H9 (cell line): ENCODE measurements around the gene STK32B. TPM values are rescaled to one million over a fixed set of nuclear protein-coding genes. Genes with fewer than 3 reads are reported as not detected.
A peak's percentile ranks its signal among the peaks of the same experiment; 100 is the strongest.

Experiments
- DNase-seq: peaks from one replicate; pipeline ENCODE4 v3.0.0-alpha.2; 2017
- H2AFZ ChIP-seq: one replicate; pipeline ENCODE4 v1.6.1; 2013; ENCODE audit warnings: mild to moderate bottlenecking, low read length, control low read depth, moderate library complexity
- H2AK5ac ChIP-seq: 2 replicates; pipeline ENCODE4 v1.6.1; 2013; ENCODE audit warnings: low read length, control low read depth, mixed read lengths; ENCODE audit not compliant: insufficient read length
- H2BK120ac ChIP-seq: one replicate; pipeline ENCODE4 v1.6.1; 2013; ENCODE audit warnings: low read depth, mild to moderate bottlenecking, low read length, control low read depth, inconsistent platforms; ENCODE audit not compliant: poor library complexity, severe bottlenecking
- H2BK12ac ChIP-seq: 2 replicates; pipeline ENCODE4 v1.6.1; 2013; ENCODE audit warnings: low read length, control low read depth, mixed read lengths, low read depth; ENCODE audit not compliant: insufficient read length
- H2BK15ac ChIP-seq: 2 replicates; pipeline ENCODE4 v1.6.1; 2013; ENCODE audit warnings: low read depth, low read length, control low read depth
- H2BK20ac ChIP-seq: one replicate; pipeline ENCODE4 v1.6.1; 2013; ENCODE audit warnings: low read depth, mild to moderate bottlenecking, low read length, control low read depth, inconsistent platforms; ENCODE audit not compliant: poor library complexity, severe bottlenecking
- H2BK5ac ChIP-seq: 2 replicates; pipeline ENCODE4 v1.6.1; 2013; ENCODE audit warnings: low read length, control low read depth, mixed read lengths; ENCODE audit not compliant: insufficient read length
- H3K14ac ChIP-seq: 2 replicates; pipeline ENCODE4 v1.6.1; 2013; ENCODE audit warnings: low read length, control low read depth; ENCODE audit not compliant: insufficient read depth
- H3K18ac ChIP-seq: 2 replicates; pipeline ENCODE4 v1.6.1; 2013; ENCODE audit warnings: low read depth, mild to moderate bottlenecking, mixed read lengths, low read length, control low read depth; ENCODE audit not compliant: insufficient read length
- H3K23ac ChIP-seq: 2 replicates; pipeline ENCODE4 v1.6.1; 2013; ENCODE audit warnings: low read length, control low read depth, mixed read lengths, low read depth; ENCODE audit not compliant: insufficient read length
- H3K23me2 ChIP-seq: 2 replicates; pipeline ENCODE4 v1.6.1; 2013; ENCODE audit warnings: low read depth, mild to moderate bottlenecking, mixed read lengths, low read length, control low read depth; ENCODE audit not compliant: insufficient read length, poor library complexity, severe bottlenecking
- H3K27ac ChIP-seq: 2 replicates; pipeline ENCODE4 v1.5.1; 2013; ENCODE audit warnings: low read length, control low read depth, mixed read lengths, low read depth; ENCODE audit not compliant: insufficient read length
- H3K27me3 ChIP-seq: 2 replicates; pipeline ENCODE4 v1.6.1; 2013; ENCODE audit warnings: low read length, control low read depth, inconsistent platforms; ENCODE audit not compliant: insufficient read depth
- H3K4ac ChIP-seq: 2 replicates; pipeline ENCODE4 v1.6.1; 2013; ENCODE audit warnings: low read depth, mild to moderate bottlenecking, control low read depth, inconsistent platforms, low read length, moderate library complexity
- H3K4me1 ChIP-seq: 2 replicates; pipeline ENCODE4 v1.6.1; 2013; ENCODE audit warnings: low read length, control low read depth, inconsistent platforms; ENCODE audit not compliant: insufficient read depth
- H3K4me2 ChIP-seq: 2 replicates; pipeline ENCODE4 v1.6.1; 2013; ENCODE audit warnings: low read length, control low read depth, mixed read lengths; ENCODE audit not compliant: insufficient read length, insufficient read depth
- H3K56ac ChIP-seq: 2 replicates; pipeline ENCODE4 v1.6.1; 2013; ENCODE audit warnings: low read depth, mild to moderate bottlenecking, mixed read lengths, low read length, control low read depth; ENCODE audit not compliant: insufficient read length
- H3K79me1 ChIP-seq: 2 replicates; pipeline ENCODE4 v1.6.1; 2013; ENCODE audit warnings: low read depth, mild to moderate bottlenecking, moderate library complexity, low read length, control low read depth, inconsistent platforms; ENCODE audit not compliant: insufficient read depth, poor library complexity, severe bottlenecking
- H3K79me2 ChIP-seq: 2 replicates; pipeline ENCODE4 v1.6.1; 2013; ENCODE audit warnings: low read length, control low read depth, inconsistent platforms; ENCODE audit not compliant: insufficient read depth
- H3K9ac ChIP-seq: 2 replicates; pipeline ENCODE4 v1.6.1; 2013; ENCODE audit warnings: low read length, control low read depth, mixed read lengths; ENCODE audit not compliant: insufficient read length; ENCODE audit errors: extremely low read depth
- H3K9me3 ChIP-seq: one replicate; pipeline ENCODE4 v1.6.1; 2013; ENCODE audit warnings: low read depth, low read length, inconsistent platforms; ENCODE audit not compliant: control insufficient read depth
- H3T11ph ChIP-seq: one replicate; pipeline ENCODE4 v1.6.1; 2013; ENCODE audit warnings: mild to moderate bottlenecking, low read length, control low read depth, inconsistent platforms
- H4K20me1 ChIP-seq: one replicate; pipeline ENCODE4 v1.6.1; 2013; ENCODE audit not compliant: control insufficient read depth, insufficient read length, insufficient read depth
- H4K5ac ChIP-seq: 2 replicates; pipeline ENCODE4 v1.6.1; 2013; ENCODE audit warnings: low read depth, mild to moderate bottlenecking, mixed read lengths, low read length, control low read depth; ENCODE audit not compliant: insufficient read length
- H4K8ac ChIP-seq: replicated peaks from 2 replicates; pipeline ENCODE4 v1.6.1; 2013; ENCODE audit warnings: low read length, control low read depth, mixed read lengths, low read depth; ENCODE audit not compliant: insufficient read length
- H4K91ac ChIP-seq: 2 replicates; pipeline ENCODE4 v1.6.1; 2013; ENCODE audit warnings: low read depth, mild to moderate bottlenecking, moderate library complexity, mixed read lengths, low read length, control low read depth; ENCODE audit not compliant: insufficient read length
- H3K27ac Mint-ChIP-seq, 3 experiments: 2 replicates in 2 of 3; 3 replicates in 1 of 3; pipeline ENCODE4 v1.8.0; 2020 to 2021; ENCODE audit warnings: mixed read lengths in 3 of 3, mild to moderate bottlenecking in 1 of 3, moderate library complexity in 1 of 3
- H3K27me3 Mint-ChIP-seq: 2 replicates; pipeline ENCODE4 v1.8.0; 2021; ENCODE audit warnings: low read depth, mild to moderate bottlenecking, moderate library complexity, mixed read lengths
- H3K36me3 Mint-ChIP-seq, 3 experiments: 2 replicates in 2 of 3; 3 replicates in 1 of 3; pipeline ENCODE4 v1.8.0; 2020 to 2021; ENCODE audit warnings: low read depth in 3 of 3, mixed read lengths in 3 of 3; ENCODE audit not compliant: insufficient read depth in 1 of 3
- H3K4me1 Mint-ChIP-seq, 2 experiments: 2 replicates each; pipeline ENCODE4 v1.8.0; 2020; ENCODE audit warnings: mixed read lengths in 2 of 2
- H3K4me3 Mint-ChIP-seq, 2 experiments: 2 replicates in 1 of 2; 3 replicates in 1 of 2; pipeline ENCODE4 v1.8.0; 2020 to 2021; ENCODE audit warnings: mild to moderate bottlenecking in 2 of 2, mixed read lengths in 2 of 2, moderate library complexity in 1 of 2
- H3K9me3 Mint-ChIP-seq, 2 experiments: 2 replicates in 1 of 2; 3 replicates in 1 of 2; pipeline ENCODE4 v1.8.0; 2020; ENCODE audit warnings: mild to moderate bottlenecking in 2 of 2, mixed read lengths in 2 of 2, moderate library complexity in 1 of 2
- CTCF ChIP-seq: fragments of 200-600 bp; sonication (generic); conservative IDR thresholded peaks from 3 replicates; pipeline ENCODE4 v1.8.0; 2021; ENCODE audit warnings: antibody characterized with exemption, mild to moderate bottlenecking
- WGBS: extraction: QIAGEN DNeasy Blood & Tissue Kit; methylation state at CpG from one replicate; pipeline ENCODE4 v1.1.7; 2013; ENCODE audit warnings: missing lambda C conversion rate, low lambda C conversion rate, mixed read lengths; ENCODE audit not compliant: insufficient read length; ENCODE audit errors: extremely low coverage; 5-methylcytosine and 5-hydroxymethylcytosine counted together
- total RNA-seq: library from RNA; stranded (reverse); gene quantifications from 2 replicates; pipeline ENCODE4 v1.2.1, GENCODE V29; 2021

STK32B gene
- total RNA-seq, 1 experiment from 2014 or later: 1.0 TPM

GRCh38 chr4:5389756-5390310, 338.6 kb downstream of the STK32B start:
- Histone ChIP-seq H4K20me1 (no peaks in the 10 kb centered on the region), H3K27me3 (no peaks in the 10 kb centered on the region), H3K14ac (no peak overlapping the region), H3K9me3 (no peaks in the 10 kb centered on the region), H2BK12ac (no peak overlapping the region), H3K4ac (no peak overlapping the region), H2AK5ac (no peak overlapping the region), H3K4me2 (no peak overlapping the region), H4K5ac (no peak overlapping the region), H2BK15ac (no peak overlapping the region), H3K4me1 (no peaks in the 10 kb centered on the region), H3K9ac (no peak overlapping the region), H3K27ac (no peak overlapping the region), H3K23me2 (no peaks in the 10 kb centered on the region), H3K18ac (no peak overlapping the region), H2BK20ac (no peak overlapping the region), H3K23ac (no peak overlapping the region), H4K91ac (no peak overlapping the region), H3K56ac (no peak overlapping the region), H2AFZ (no peak overlapping the region), H2BK5ac (no peak overlapping the region), H4K8ac (no peak overlapping the region), H2BK120ac (no peak overlapping the region), H3K79me2 (no peaks in the 10 kb centered on the region), H3T11ph (no peak overlapping the region), H3K79me1 (no peaks in the 10 kb centered on the region)
- H3K4me1 Mint-ChIP-seq: peaks cover 7% of the 10 kb centered on the region in 2 experiments
- WGBS: no CpG with 5 or more reads among the region's 3 CpGs
- H3K9me3 Mint-ChIP-seq: peaks cover 3 to 8% of the 10 kb centered on the region in 2 experiments; a peak in 4 of 5 replicates
- H3K4me3 Mint-ChIP-seq: no peak overlapping the region
- peak; percentile 35 for DNase-seq
- peak; percentile 35; the same call in 2 of the 3 replicates for TF ChIP-seq CTCF
- H3K27me3 Mint-ChIP-seq: peaks cover 6% of the 10 kb centered on the region
- peaks cover 0 to 5% (median 5%) of the 10 kb centered on the region in 3 experiments; a peak in 1 of 7 replicates for H3K36me3 Mint-ChIP-seq
- H3K27ac Mint-ChIP-seq: no peak overlapping the region
